Measurements from ENCODE around the gene UBQLNL.

UBQLNL gene

GRCh38 chr11:5507177-5507932 is 9.1 kb downstream of the UBQLNL start:
- no peak for DNase-seq

GRCh38 chr11:5505363-5506048 is 11.0 kb downstream of the UBQLNL start:
- no peak for DNase-seq

- no peak for DNase-seq
These were observed 12.0 kb downstream of the UBQLNL start for GRCh38 chr11:5504403-5504921.

- DNase-seq = no peak
These were observed 16.1 kb downstream of the UBQLNL start for GRCh38 chr11:5500393-5500801.

GRCh38 chr11:5499671-5500070 is 16.8 kb downstream of the UBQLNL start:
- DNase-seq = no peak

GRCh38 chr11:5489576-5490357 is 26.7 kb downstream of the UBQLNL start:
- no peak for DNase-seq

- DNase-seq = no peak
These were observed 27.6 kb downstream of the UBQLNL start for GRCh38 chr11:5488798-5489399.

GRCh38 chr11:5488385-5488784 is 28.1 kb downstream of the UBQLNL start, which contains the start of gene OR52D1:
OR52D1 (plus strand) TSS chr11:5488685; CDS start chr11:5488707, 22 bp downstream.
- DNase-seq = no peak

- DNase-seq = no peak
These were observed 30.1 kb downstream of the UBQLNL start for GRCh38 chr11:5486421-5486820.

- DNase-seq = no peak
These were observed 30.5 kb downstream of the UBQLNL start for GRCh38 chr11:5486003-5486402.

GRCh38 chr11:5476186-5476819 is 40.2 kb downstream of the UBQLNL start:
- DNase-seq = no peak

- DNase-seq = no peak
These were observed 42.6 kb downstream of the UBQLNL start for GRCh38 chr11:5473921-5474320.

- DNase-seq = no peak
These were observed 49.0 kb downstream of the UBQLNL start for GRCh38 chr11:5467527-5467926.
